GM19438 (cell line): ENCODE data around the gene PCDHGA10.
"Not testable (repeated sequence)": the region's sequence is repeated elsewhere in the genome, so short reads cannot be mapped to it uniquely, and the experiment has no call there.

Source experiments
- ATAC-seq: cut with Tn5 transposase; IDR thresholded peaks from one replicate; pipeline ENCODE4 v1.9.1; 2021; ENCODE audit warnings: low read depth; ENCODE audit not compliant: unreplicated experiment

PCDHGA10 gene

DNA sequence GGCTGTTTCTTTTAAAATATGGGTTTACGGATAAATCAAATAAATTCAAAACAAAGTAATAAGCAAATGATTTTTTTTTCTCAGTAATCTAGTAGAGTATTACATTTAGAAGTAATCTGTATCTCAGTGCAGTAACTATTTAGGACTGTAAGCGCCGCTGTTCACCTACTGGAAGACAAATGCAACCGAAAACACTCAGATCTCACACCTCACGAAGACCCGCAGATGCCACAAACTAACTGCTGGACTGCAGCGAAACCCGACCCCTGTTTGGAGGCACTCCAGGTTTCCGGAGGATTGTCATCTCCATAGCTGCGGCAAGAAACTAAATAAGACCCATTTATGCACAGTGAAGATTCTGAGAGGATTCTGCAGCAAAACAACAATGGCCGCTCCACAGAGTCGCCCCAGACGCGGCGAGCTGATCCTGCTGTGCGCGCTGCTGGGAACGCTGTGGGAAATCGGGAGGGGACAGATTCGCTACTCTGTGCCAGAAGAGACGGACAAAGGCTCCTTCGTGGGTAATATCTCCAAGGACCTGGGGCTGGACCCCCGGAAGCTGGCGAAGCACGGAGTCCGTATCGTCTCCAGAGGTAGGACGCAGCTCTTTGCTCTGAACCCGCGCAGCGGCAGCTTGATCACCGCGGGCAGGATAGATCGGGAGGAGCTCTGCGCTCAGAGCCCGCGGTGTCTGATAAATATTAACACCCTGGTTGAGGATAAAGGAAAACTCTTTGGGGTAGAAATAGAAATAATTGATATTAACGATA is 20.2 kb upstream of the PCDHGA10 start, which contains the start of gene PCDHGA8:
Gene PCDHGA8, plus strand, starts transcription at position 205 of the 770 bp plus-strand sequence. Its CDS starts 181 bp downstream, at position 386.
- ATAC-seq, result no peak

DNA sequence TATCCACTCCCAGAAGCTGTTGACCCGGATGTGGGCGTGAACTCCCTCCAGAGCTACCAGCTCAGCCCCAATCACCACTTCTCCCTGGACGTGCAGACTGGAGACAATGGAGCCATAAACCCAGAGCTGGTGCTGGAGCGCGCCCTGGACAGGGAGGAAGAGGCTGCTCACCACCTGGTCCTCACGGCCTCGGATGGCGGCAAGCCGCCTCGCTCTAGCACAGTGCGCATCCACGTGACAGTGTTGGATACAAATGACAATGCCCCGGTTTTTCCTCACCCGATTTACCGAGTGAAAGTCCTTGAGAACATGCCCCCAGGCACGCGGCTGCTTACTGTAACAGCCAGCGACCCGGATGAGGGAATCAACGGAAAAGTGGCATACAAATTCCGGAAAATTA is 19.5 kb upstream of the PCDHGA10 start:
- ATAC-seq, result no peak

DNA sequence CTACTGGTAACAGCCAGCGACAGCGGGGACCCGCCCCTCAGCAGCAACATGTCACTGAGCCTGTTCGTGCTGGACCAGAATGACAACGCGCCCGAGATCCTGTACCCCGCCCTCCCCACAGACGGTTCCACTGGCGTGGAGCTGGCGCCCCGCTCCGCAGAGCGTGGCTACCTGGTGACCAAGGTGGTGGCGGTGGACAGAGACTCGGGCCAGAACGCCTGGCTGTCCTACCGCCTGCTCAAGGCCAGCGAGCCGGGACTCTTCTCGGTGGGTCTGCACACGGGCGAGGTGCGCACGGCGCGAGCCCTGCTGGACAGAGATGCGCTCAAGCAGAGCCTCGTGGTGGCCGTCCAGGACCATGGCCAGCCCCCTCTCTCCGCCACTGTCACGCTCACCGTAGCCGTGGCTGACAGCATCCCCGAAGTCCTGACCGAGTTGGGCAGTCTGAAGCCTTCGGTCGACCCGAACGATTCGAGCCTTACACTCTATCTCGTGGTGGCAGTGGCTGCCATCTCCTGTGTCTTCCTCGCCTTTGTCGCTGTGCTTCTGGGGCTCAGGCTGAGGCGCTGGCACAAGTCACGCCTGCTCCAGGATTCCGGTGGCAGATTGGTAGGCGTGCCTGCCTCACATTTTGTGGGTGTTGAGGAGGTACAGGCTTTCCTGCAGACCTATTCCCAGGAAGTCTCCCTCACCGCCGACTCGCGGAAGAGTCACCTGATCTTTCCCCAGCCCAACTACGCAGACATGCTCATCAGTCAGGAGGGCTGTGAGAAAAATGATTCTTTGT is 18.2 kb upstream of the PCDHGA10 start:
- ATAC-seq, result not testable (repeated sequence)

DNA sequence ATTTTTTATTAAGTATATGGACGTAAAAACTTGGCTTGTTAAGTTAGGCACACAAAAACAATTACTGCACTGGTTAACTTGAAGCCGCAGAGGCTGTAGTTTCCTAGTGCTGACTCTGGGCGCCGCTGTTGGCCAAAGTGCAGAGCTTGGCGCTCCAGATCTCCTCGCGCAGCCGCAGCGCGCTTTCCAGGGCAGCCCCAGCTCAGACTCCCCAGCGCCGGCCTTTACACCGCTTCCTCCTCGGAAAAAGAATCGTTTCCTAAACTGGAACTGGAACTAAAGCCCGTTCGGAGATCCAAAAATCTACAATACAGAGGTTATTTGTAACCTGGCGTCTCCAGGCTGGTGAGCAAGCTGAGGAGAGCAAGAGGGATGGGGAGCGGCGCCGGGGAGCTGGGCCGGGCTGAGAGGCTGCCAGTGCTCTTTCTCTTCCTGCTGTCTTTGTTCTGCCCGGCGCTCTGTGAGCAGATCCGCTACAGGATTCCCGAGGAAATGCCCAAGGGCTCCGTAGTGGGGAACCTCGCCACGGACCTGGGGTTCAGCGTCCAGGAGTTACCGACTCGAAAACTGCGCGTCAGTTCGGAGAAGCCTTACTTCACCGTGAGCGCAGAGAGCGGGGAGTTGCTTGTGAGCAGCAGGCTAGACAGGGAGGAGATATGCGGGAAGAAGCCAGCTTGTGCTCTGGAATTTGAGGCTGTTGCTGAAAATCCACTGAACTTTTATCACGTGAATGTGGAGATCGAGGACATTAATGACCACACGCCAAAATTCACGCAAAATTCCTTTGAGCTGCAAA is 14.8 kb upstream of the PCDHGA10 start, which contains the start of gene PCDHGB5:
Gene PCDHGB5, plus strand, starts transcription at position 192 of the 796 bp plus-strand sequence. Its CDS starts 181 bp downstream, at position 373.
- peak; percentile 97 for ATAC-seq

DNA sequence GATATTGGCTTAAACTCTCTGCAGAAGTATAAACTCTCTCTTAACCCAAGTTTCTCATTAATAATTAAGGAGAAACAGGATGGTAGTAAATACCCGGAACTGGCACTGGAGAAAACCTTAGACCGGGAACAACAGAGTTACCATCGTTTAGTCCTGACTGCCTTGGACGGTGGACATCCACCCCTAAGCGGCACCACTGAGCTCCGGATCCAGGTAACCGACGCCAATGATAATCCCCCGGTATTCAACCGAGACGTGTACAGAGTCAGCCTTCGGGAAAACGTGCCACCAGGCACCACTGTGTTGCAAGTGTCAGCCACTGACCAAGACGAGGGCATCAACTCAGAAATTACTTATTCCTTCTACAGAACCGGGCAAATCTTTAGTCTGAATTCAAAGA is 14.2 kb upstream of the PCDHGA10 start:
- ATAC-seq, result no peak

DNA sequence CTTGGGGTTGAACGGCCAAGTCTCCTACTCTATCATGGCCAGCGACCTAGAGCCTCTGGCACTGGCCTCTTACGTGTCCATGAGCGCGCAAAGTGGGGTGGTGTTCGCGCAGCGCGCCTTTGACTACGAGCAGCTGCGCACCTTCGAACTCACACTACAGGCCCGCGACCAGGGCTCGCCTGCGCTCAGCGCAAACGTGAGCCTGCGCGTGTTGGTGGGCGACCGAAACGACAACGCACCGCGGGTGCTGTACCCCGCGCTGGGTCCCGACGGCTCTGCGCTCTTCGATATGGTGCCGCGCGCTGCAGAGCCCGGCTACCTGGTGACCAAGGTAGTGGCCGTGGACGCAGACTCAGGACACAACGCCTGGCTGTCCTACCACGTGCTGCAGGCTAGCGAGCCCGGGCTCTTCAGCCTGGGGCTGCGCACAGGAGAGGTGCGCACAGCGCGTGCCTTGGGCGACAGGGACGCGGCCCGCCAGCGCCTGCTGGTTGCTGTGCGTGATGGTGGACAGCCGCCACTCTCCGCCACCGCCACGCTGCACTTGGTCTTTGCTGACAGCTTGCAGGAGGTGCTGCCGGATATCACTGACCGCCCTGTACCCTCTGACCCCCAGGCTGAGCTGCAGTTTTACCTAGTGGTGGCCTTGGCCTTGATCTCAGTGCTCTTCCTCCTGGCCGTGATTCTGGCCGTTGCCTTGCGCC is 13.1 kb upstream of the PCDHGA10 start:
- ATAC-seq, result no peak

DNA sequence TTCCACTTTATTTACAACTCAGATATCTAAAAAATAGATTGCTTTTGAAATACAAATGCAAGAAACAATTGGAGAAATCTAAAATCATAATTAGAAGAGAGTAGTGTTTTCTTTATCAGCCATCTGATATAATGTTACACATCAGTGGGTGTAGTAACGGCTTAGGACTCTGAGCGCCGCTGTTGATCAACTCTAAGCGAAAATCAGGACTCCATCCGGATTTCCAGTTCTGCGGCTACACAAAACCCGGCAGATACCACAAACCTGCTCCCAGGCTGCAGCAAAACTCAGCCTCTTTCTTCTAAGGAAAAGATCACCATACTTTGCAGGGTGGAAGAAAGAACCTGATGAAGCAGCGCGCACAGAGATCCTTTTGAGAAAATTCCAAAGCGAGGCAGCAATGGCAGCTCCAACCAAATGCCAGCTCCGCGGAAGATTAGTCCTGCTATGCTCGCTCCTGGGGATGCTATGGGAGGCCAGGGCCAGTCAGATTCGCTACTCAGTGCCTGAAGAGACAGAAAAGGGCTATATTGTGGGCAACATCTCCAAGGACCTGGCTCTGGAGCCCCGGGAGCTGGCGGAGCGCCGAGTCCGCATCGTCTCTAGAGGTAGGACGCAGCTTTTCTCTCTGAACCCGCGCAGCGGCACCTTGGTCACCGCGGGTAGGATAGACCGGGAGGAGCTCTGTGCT is 10.1 kb upstream of the PCDHGA10 start, which contains the start of gene PCDHGA9:
Gene PCDHGA9, plus strand, starts transcription at position 226 of the 691 bp plus-strand sequence. Its CDS starts 175 bp downstream, at position 401.
- ATAC-seq, result no peak

DNA sequence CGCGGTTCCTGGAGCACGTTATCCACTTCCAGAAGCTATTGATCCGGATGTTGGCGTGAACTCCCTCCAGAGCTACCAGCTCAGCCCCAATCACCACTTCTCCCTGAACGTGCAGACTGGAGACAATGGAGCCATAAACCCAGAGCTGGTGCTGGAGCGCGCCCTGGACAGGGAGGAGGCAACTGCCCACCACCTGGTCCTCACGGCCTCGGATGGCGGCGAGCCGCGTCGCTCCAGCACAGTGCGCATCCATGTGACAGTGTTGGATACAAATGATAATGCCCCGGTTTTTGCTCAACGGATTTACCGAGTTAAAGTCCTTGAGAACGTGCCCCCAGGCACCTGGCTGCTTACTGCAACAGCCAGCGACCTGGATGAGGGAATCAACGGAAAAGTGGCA is 9.4 kb upstream of the PCDHGA10 start:
- no peak for ATAC-seq

DNA sequence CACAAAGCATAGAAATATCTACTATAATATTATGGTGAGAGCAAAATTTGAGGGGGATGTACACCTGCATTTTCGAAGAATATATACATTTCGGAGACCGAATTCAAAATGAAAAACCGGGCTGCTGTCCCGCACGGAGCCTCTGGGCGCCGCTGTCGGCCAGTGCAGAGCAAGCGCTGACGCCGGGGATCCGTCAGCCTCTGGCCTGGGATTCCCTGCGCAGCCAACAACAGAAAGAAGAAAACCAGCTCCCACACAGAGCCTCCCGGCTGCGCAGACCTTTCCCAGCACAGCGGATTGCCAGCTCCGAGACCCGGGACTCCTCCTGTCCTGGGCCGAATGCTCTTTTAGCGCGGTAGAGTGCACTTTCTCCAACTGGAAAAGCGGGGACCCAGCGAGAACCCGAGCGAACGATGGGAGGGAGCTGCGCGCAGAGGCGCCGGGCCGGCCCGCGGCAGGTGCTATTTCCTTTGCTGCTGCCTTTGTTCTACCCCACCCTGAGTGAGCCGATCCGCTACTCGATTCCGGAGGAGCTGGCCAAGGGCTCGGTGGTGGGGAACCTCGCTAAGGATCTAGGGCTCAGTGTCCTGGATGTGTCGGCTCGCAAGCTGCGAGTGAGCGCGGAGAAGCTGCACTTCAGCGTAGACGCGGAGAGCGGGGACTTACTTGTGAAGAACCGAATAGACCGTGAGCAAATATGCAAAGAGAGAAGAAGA is 4.8 kb upstream of the PCDHGA10 start, which contains the start of gene PCDHGB6:
Gene PCDHGB6, plus strand, starts transcription at position 232 of the 716 bp plus-strand sequence. Its CDS starts 182 bp downstream, at position 414.
- peak; percentile 76 for ATAC-seq

DNA sequence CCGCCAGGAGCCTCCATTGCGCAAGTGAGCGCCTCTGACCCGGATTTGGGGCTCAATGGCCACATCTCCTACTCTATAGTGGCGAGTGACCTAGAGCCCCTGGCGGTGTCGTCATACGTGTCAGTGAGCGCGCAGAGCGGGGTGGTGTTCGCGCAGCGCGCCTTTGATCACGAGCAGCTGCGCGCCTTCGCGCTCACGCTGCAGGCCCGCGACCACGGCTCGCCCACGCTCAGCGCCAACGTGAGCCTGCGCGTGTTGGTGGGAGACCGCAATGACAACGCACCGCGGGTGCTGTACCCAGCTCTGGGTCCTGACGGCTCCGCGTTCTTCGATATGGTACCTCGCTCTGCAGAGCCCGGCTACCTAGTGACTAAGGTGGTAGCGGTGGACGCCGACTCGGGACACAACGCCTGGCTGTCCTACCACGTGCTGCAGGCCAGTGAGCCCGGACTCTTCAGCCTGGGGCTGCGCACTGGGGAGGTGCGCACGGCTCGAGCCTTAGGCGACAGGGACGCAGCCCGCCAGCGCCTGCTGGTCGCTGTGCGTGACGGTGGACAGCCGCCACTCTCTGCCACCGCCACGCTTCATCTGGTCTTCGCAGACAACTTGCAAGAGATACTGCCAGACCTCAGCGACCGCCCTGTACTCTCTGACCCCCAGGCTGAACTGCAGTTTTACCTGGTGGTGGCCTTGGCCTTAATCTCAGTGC is 3.0 kb upstream of the PCDHGA10 start:
- no peak for ATAC-seq

DNA sequence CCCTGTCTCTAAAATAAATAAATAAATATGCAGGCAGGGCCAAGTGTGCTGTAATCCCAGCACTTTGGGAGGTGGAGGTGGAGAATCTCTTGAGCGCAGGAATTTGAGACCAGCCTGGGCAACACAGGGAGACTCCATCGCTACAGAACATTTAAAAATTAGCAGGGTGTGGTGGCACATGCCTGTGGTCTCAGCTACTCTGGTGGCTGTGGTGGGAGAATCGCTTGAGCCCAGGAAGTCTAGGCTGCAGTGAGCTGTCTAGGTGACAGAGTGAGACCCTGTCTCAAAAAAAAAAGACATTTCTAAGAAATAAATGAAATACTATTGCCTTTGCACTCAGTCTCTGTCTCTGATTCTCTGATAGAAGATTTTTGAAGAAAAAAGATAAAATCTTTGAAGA is 1.2 kb upstream of the PCDHGA10 start:
- ATAC-seq, result no peak

DNA sequence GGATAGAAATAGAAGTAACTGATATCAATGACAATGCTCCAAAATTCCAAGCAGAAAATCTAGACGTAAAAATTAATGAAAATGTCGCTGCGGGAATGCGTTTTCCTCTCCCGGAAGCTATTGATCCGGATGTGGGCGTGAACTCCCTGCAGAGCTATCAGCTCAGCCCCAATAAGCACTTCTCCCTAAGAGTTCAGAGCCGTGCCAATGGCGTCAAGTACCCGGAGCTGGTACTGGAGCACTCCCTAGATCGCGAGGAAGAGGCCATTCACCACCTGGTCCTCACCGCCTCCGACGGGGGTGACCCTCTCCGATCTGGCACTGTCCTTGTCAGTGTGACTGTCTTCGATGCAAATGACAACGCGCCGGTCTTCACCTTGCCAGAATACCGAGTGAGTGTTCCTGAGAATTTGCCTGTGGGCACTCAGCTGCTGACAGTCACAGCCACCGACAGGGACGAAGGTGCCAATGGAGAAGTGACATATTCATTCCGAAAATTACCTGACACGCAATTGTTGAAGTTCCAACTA is 818 bp downstream of the PCDHGA10 start:
- peak; percentile 39 for ATAC-seq

DNA sequence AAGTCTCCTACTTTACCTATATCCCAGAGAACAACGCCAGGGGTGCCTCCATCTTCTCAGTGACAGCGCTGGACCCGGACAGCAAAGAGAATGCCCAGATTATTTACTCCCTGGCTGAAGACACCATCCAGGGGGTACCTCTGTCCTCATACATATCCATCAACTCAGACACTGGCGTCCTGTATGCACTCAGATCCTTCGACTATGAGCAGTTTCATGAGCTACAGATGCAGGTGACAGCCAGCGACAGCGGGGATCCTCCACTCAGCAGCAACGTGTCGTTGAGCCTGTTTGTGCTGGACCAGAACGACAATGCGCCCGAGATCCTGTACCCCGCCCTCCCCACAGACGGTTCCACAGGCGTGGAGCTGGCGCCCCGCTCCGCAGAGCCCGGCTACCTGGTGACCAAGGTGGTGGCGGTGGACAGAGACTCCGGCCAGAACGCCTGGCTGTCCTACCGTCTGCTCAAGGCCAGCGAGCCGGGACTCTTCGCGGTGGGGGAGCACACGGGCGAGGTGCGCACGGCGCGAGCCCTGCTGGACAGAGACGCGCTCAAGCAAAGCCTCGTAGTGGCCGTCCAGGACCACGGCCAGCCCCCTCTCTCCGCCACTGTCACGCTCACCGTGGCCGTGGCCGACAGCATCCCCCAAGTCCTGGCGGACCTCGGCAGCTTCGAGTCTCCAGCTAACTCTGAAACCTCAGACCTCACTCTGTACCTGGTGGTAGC is 1.9 kb downstream of the PCDHGA10 start:
- not testable (repeated sequence) for ATAC-seq

DNA sequence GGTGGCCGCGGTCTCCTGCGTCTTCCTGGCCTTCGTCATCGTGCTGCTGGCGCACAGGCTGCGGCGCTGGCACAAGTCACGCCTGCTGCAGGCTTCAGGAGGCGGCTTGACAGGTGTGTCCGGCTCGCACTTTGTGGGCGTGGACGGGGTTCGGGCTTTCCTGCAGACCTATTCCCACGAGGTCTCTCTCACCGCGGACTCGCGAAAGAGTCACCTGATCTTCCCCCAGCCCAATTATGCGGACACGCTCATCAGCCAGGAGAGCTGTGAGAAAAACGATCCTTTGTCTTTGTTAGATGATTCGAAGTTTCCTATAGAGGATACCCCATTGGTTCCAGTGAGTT is 2.5 kb downstream of the PCDHGA10 start:
- not testable (repeated sequence) for ATAC-seq

DNA sequence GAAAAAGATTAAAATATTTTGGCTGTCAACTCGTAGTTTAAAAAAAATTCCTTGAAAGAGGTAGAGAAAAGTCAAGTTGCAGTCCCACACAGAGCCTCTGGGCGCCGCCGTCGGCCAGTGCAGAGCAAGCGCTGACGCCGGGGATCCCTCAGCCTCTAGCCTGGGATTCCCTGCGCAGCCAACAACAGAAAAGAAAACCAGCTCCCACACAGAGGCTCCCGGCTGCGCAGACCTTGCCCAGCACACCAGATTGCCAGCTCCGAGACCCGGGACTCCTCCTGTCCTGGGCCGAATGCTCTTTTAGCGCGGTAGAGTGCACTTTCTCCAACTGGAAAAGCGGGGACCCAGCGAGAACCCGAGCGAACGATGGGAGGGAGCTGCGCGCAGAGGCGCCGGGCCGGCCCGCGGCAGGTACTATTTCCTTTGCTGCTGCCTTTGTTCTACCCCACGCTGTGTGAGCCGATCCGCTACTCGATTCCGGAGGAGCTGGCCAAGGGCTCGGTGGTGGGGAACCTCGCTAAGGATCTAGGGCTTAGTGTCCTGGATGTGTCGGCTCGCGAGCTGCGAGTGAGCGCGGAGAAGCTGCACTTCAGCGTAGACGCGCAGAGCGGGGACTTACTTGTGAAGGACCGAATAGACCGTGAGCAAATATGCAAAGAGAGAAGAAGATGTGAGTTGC is 4.8 kb downstream of the PCDHGA10 start, which contains the start of gene PCDHGB7:
Gene PCDHGB7, plus strand, starts transcription at position 184 of the 679 bp plus-strand sequence. Its CDS starts 183 bp downstream, at position 367.
- not testable (repeated sequence) for ATAC-seq

DNA sequence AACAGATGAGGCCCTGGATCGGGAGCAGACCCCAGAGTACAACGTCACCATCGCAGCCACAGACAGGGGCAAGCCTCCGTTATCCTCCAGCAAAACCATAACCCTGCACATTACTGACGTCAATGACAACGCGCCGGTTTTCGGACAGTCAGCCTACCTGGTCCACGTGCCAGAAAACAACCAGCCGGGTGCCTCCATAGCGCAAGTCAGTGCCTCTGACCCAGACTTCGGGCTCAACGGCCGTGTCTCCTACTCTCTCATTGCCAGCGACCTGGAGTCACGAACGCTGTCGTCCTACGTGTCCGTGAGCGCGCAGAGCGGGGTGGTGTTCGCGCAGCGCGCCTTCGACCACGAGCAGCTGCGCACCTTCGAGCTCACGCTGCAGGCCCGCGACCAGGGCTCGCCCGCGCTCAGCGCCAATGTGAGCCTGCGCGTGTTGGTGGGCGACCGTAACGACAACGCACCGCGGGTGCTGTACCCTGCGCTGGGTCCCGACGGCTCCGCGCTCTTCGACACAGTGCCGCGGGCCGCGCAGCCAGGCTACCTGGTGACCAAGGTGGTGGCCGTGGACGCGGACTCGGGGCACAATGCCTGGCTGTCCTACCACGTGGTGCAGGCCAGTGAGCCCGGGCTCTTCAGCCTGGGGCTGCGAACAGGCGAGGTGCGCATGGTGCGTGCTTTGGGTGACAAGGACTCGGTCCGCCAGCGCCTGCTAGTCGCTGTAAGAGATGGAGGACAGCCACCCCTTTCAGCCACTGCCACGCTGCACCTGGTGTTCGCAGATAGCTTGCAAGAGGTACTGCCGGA is 6.5 kb downstream of the PCDHGA10 start:
- no peak for ATAC-seq
